Measurements from ENCODE around the gene MSI2. TPM values are rescaled to one million over a fixed set of nuclear protein-coding genes. Genes with fewer than 3 reads are reported as not detected.

MSI2 gene
- total RNA-seq, 2 donors from 2014 or later: 88.3 to 114 TPM

DNA sequence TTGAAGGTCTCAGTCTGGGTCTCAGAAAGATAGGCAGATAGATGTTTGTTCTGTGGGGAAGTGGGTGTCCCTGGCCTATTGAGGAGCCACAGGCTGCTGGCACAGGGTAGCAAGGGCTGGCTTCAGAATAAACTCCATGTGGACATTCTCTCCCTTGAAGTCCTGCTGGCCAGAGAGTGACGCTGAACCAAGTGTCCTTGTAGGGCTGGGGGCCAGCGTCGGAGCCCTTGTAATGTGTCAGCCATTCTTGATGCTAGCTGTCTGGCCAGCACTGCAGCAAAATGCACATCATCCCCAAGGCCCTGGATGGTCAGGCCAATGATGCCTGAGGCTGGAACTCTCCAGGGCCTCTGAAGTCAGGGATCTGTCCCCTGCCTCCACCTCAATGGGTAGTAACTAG is 385.4 kb downstream of the MSI2 start:
- no peaks in the 10 kb centered on the region for H3K36me3 ChIP-seq (ENCODE audit: control insufficient read depth, insufficient read depth, low read length)
- H3K4me1 ChIP-seq (ENCODE audit: control insufficient read depth, insufficient read depth, low read length): peaks cover 10% of the 10 kb centered on the region
- no peak for TF ChIP-seq CTCF (conservative IDR thresholded peaks at IDR 0.05)
- peaks cover 20% of the 10 kb centered on the region for H3K27me3 ChIP-seq (ENCODE audit: control insufficient read depth, insufficient read depth, low read length, poor library complexity, severe bottlenecking)
- no peaks in the 10 kb centered on the region for H3K9me3 ChIP-seq (ENCODE audit: control insufficient read depth, low read length)
- no peak overlapping the region for H3K4me3 ChIP-seq (ENCODE audit: low read length)
- no peak overlapping the region for H3K9ac ChIP-seq (ENCODE audit: extremely low read depth, low read length, poor library complexity, severe bottlenecking)
- Mint-ChIP-seq H3K27ac (no peak overlapping the region), H3K4me3 (no peak overlapping the region), H3K9me3 (no peaks in the 10 kb centered on the region), H3K36me3 (ENCODE audit: low read depth) (peaks cover 15% of the 10 kb centered on the region), H3K27me3 (ENCODE audit: insufficient read depth) (peaks cover 29% of the 10 kb centered on the region), H3K4me1 (peaks cover 26% of the 10 kb centered on the region)
- 96 to 100% methylated on average over 2 to 3 of the region's 3 CpGs for WGBS, 2 experiments (ENCODE audit: insufficient coverage in 1 of 2, insufficient read length in 1 of 2)
- DNase-seq: no peak
- H3K27ac ChIP-seq (ENCODE audit: low read depth, low read length): no peak overlapping the region

- H3K27me3 Mint-ChIP-seq (ENCODE audit: insufficient read depth): peaks cover 25% of the 10 kb centered on the region
- H3K27ac ChIP-seq (ENCODE audit: low read depth, low read length): no peak overlapping the region
- no peak overlapping the region for H3K27ac Mint-ChIP-seq
- no peaks in the 10 kb centered on the region for H3K9me3 ChIP-seq (ENCODE audit: control insufficient read depth, low read length)
- H3K4me3 ChIP-seq (ENCODE audit: low read length): no peak overlapping the region
- 94 to 98% methylated on average over 5 to 8 of the region's 8 CpGs for WGBS, 2 experiments (ENCODE audit: insufficient coverage in 1 of 2, insufficient read length in 1 of 2)
- no peaks in the 10 kb centered on the region for H3K9me3 Mint-ChIP-seq
- H3K36me3 ChIP-seq (ENCODE audit: control insufficient read depth, insufficient read depth, low read length): no peaks in the 10 kb centered on the region
- peaks cover 10% of the 10 kb centered on the region for H3K4me1 ChIP-seq (ENCODE audit: control insufficient read depth, insufficient read depth, low read length)
- DNase-seq: no peak
- H3K4me3 Mint-ChIP-seq: no peak overlapping the region
- H3K9ac ChIP-seq (ENCODE audit: extremely low read depth, low read length, poor library complexity, severe bottlenecking): no peak overlapping the region
- H3K27me3 ChIP-seq (ENCODE audit: control insufficient read depth, insufficient read depth, low read length, poor library complexity, severe bottlenecking): peaks cover 20% of the 10 kb centered on the region
- no peak for TF ChIP-seq CTCF (conservative IDR thresholded peaks at IDR 0.05)
- H3K36me3 Mint-ChIP-seq (ENCODE audit: low read depth): peaks cover 10% of the 10 kb centered on the region
- peaks cover 21% of the 10 kb centered on the region for H3K4me1 Mint-ChIP-seq
Observed at GRCh38 chr17:57643062-57643461, 386.7 kb downstream of the MSI2 start.

- WGBS, 2 experiments (ENCODE audit: insufficient coverage in 1 of 2, insufficient read length in 1 of 2): 94 to 100% methylated on average over 1 to 5 of the region's 5 CpGs
- Mint-ChIP-seq H3K4me1 (peaks cover 21% of the 10 kb centered on the region), H3K4me3 (no peak overlapping the region), H3K27me3 (ENCODE audit: insufficient read depth) (peaks cover 16% of the 10 kb centered on the region), H3K27ac (no peak overlapping the region), H3K36me3 (ENCODE audit: low read depth) (peaks cover 3% of the 10 kb centered on the region), H3K9me3 (no peaks in the 10 kb centered on the region)
- Histone ChIP-seq H3K4me3 (ENCODE audit: low read length) (no peak overlapping the region), H3K9me3 (ENCODE audit: control insufficient read depth, low read length) (no peaks in the 10 kb centered on the region), H3K4me1 (ENCODE audit: control insufficient read depth, insufficient read depth, low read length) (peaks cover 10% of the 10 kb centered on the region), H3K27me3 (ENCODE audit: control insufficient read depth, insufficient read depth, low read length, poor library complexity, severe bottlenecking) (peaks cover 10% of the 10 kb centered on the region), H3K36me3 (ENCODE audit: control insufficient read depth, insufficient read depth, low read length) (no peaks in the 10 kb centered on the region), H3K27ac (ENCODE audit: low read depth, low read length) (no peak overlapping the region), H3K9ac (ENCODE audit: extremely low read depth, low read length, poor library complexity, severe bottlenecking) (no peak overlapping the region)
- no peak for DNase-seq
- TF ChIP-seq CTCF (conservative IDR thresholded peaks at IDR 0.05): no peak
Observed at GRCh38 chr17:57644326-57644725, 388.0 kb downstream of the MSI2 start.

All from endodermal cell (in vitro differentiated cells).